ENCODE measurements around the gene INSYN2A. TPM values are rescaled to one million over a fixed set of nuclear protein-coding genes. Genes with fewer than 3 reads are reported as not detected.

Gene INSYN2A
- polyA plus RNA-seq, 1 donor from 2014 or later, result 4.2 TPM

DNA sequence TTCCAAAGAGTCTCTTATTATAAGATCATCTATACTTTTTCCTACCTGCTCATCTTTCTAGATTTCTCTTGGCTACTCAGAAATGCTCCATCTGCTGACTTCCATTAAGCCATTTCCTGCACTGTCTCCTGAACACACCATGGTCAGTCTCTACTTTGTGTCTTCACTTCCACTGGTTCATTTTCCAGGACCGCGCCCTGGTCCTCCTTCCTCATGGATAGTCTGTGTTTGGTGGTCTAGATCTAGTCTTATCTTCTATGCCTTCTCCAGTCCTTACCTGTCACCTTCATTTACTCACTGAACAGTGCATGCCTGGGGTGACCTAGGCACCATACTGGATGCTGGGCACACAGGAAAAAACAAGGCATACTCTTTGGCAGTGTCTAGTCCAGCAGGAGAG, 11.8 kb downstream of the INSYN2A start:
- Histone ChIP-seq H3K79me2 (replicated peaks; ENCODE audit: insufficient read depth, low read length) (no peaks in the 10 kb centered on the region), H3K9ac (ENCODE audit: low read length) (no peak overlapping the region), H3K4me3 (ENCODE audit: low read length) (no peak overlapping the region), H3K36me3 (ENCODE audit: insufficient read depth, low read length) (no peaks in the 10 kb centered on the region), H3K4me2 (ENCODE audit: low read length) (no peak overlapping the region), H3K9me3 (ENCODE audit: low read length) (no peaks in the 10 kb centered on the region), H3K27ac (ENCODE audit: low read length) (no peak overlapping the region), H4K20me1 (ENCODE audit: insufficient read depth) (no peaks in the 10 kb centered on the region), H3K27me3 (ENCODE audit: insufficient read depth, low read depth, low read length) (no peaks in the 10 kb centered on the region), H3K9me2 (ENCODE audit: insufficient read depth, low read length) (no peaks in the 10 kb centered on the region), H3F3A (ENCODE audit: insufficient read depth, low read length, poor library complexity, severe bottlenecking) (no peaks in the 10 kb centered on the region), H2AFZ (ENCODE audit: low read depth, low read length) (no peak overlapping the region)
- TF ChIP-seq TAF1 (IDR thresholded peaks at IDR 0.05; ENCODE audit: low read depth) (no peak), RAD21 (conservative IDR thresholded peaks at IDR 0.05) (no peak), EZH2 (IDR thresholded peaks at IDR 0.05; ENCODE audit: borderline replicate concordance, insufficient read depth, low read length, poor library complexity, severe bottlenecking) (no peak), MXI1 (conservative IDR thresholded peaks at IDR 0.05; ENCODE audit: poor library complexity, severe bottlenecking) (no peak)
- TF ChIP-seq, protein P1, sequence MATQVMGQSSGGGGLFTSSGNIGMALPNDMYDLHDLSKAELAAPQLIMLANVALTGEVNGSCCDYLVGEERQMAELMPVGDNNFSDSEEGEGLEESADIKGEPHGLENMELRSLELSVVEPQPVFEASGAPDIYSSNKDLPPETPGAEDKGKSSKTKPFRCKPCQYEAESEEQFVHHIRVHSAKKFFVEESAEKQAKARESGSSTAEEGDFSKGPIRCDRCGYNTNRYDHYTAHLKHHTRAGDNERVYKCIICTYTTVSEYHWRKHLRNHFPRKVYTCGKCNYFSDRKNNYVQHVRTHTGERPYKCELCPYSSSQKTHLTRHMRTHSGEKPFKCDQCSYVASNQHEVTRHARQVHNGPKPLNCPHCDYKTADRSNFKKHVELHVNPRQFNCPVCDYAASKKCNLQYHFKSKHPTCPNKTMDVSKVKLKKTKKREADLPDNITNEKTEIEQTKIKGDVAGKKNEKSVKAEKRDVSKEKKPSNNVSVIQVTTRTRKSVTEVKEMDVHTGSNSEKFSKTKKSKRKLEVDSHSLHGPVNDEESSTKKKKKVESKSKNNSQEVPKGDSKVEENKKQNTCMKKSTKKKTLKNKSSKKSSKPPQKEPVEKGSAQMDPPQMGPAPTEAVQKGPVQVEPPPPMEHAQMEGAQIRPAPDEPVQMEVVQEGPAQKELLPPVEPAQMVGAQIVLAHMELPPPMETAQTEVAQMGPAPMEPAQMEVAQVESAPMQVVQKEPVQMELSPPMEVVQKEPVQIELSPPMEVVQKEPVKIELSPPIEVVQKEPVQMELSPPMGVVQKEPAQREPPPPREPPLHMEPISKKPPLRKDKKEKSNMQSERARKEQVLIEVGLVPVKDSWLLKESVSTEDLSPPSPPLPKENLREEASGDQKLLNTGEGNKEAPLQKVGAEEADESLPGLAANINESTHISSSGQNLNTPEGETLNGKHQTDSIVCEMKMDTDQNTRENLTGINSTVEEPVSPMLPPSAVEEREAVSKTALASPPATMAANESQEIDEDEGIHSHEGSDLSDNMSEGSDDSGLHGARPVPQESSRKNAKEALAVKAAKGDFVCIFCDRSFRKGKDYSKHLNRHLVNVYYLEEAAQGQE (IDR thresholded peaks at IDR 0.05; ENCODE audit: borderline replicate concordance), result no peak
- TF ChIP-seq, protein P2, sequence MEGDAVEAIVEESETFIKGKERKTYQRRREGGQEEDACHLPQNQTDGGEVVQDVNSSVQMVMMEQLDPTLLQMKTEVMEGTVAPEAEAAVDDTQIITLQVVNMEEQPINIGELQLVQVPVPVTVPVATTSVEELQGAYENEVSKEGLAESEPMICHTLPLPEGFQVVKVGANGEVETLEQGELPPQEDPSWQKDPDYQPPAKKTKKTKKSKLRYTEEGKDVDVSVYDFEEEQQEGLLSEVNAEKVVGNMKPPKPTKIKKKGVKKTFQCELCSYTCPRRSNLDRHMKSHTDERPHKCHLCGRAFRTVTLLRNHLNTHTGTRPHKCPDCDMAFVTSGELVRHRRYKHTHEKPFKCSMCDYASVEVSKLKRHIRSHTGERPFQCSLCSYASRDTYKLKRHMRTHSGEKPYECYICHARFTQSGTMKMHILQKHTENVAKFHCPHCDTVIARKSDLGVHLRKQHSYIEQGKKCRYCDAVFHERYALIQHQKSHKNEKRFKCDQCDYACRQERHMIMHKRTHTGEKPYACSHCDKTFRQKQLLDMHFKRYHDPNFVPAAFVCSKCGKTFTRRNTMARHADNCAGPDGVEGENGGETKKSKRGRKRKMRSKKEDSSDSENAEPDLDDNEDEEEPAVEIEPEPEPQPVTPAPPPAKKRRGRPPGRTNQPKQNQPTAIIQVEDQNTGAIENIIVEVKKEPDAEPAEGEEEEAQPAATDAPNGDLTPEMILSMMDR (IDR thresholded peaks at IDR 0.05; ENCODE audit: poor library complexity, severe bottlenecking), result no peak

DNA sequence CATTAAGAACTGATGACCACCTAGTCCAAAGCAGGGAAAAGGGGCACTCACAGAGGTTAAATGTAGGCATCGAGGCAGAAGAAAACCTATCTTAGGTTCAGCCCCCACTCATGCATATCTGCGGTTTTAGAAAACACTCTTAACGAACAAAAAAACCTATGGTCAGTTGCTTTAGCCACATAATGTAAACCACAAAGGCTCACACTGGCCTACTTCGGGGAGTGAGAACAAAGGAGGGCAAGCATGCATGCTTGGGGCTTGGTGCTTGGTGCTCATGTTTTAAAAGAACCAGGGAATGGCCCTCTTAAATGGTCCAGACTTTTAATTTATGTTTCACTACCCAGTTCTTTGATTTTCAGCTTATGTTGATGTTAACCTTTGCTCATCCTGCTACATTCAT, 14.2 kb downstream of the INSYN2A start:
- TF ChIP-seq TAF1 (IDR thresholded peaks at IDR 0.05; ENCODE audit: low read depth) (no peak), RAD21 (conservative IDR thresholded peaks at IDR 0.05) (no peak), MXI1 (conservative IDR thresholded peaks at IDR 0.05; ENCODE audit: poor library complexity, severe bottlenecking) (no peak), POLR2AphosphoS5 (IDR thresholded peaks at IDR 0.05) (no peak), EP300 (conservative IDR thresholded peaks at IDR 0.05; ENCODE audit: poor library complexity, severe bottlenecking) (no peak), EZH2 (IDR thresholded peaks at IDR 0.05; ENCODE audit: borderline replicate concordance, insufficient read depth, low read length, poor library complexity, severe bottlenecking) (no peak), SMC3 (conservative IDR thresholded peaks at IDR 0.05; ENCODE audit: poor library complexity) (no peak)
- TF ChIP-seq, protein P1 (IDR thresholded peaks at IDR 0.05; ENCODE audit: borderline replicate concordance), result no peak
- TF ChIP-seq, protein P2 (IDR thresholded peaks at IDR 0.05; ENCODE audit: poor library complexity, severe bottlenecking), result no peak
- Histone ChIP-seq H3K27ac (ENCODE audit: low read length) (no peak overlapping the region), H3K9me2 (ENCODE audit: insufficient read depth, low read length) (no peaks in the 10 kb centered on the region), H3K36me3 (ENCODE audit: insufficient read depth, low read length) (no peaks in the 10 kb centered on the region), H3F3A (ENCODE audit: insufficient read depth, low read length, poor library complexity, severe bottlenecking) (no peaks in the 10 kb centered on the region), H3K9ac (ENCODE audit: low read length) (no peak overlapping the region), H4K20me1 (ENCODE audit: insufficient read depth) (no peaks in the 10 kb centered on the region), H3K4me2 (ENCODE audit: low read length) (no peak overlapping the region), H2AFZ (ENCODE audit: low read depth, low read length) (no peak overlapping the region), H3K79me2 (replicated peaks; ENCODE audit: insufficient read depth, low read length) (no peaks in the 10 kb centered on the region), H3K9me3 (ENCODE audit: low read length) (no peaks in the 10 kb centered on the region), H3K4me3 (ENCODE audit: low read length) (no peak overlapping the region), H3K27me3 (ENCODE audit: insufficient read depth, low read depth, low read length) (no peaks in the 10 kb centered on the region)

Measured in neural cell (in vitro differentiated cells).